Coronary artery (tissue), 2 donors: ENCODE measurements around the gene SEMA3E.

Experiments used
- DNase-seq: peaks from one replicate; pipeline ENCODE4 v3.0.0-alpha.2; 2017; ENCODE audit warnings: low spot score
- H3K27ac ChIP-seq, 2 donors: fragments of 200-600 bp; sonication (generic); one replicate each; pipeline ENCODE4 v1.5.1; 2016 to 2019
- H3K4me3 ChIP-seq: fragments of 200-600 bp; sonication (generic); 2 replicates; pipeline ENCODE4 v1.5.1; 2016; ENCODE audit warnings: mild to moderate bottlenecking, moderate library complexity
- CTCF ChIP-seq: fragments of 200-600 bp; sonication (generic); IDR thresholded peaks from one replicate; pipeline ENCODE4 v1.5.1; 2019; ENCODE audit warnings: antibody characterized with exemption

Gene SEMA3E

GRCh38 chr7:83614112-83614511 lies 34.8 kb downstream of the SEMA3E start:
- Histone ChIP-seq H3K27ac (no peak overlapping the region), H3K4me3 (no peak overlapping the region)
- DNase-seq: no peak
- TF ChIP-seq CTCF: no peak

- DNase-seq: no peak
- no peak for TF ChIP-seq CTCF
- no peak overlapping the region for H3K4me3 ChIP-seq
- H3K27ac ChIP-seq: no peak overlapping the region
Measured at GRCh38 chr7:83613232-83613631, 35.7 kb downstream of the SEMA3E start.

GRCh38 chr7:83611776-83612175 lies 37.2 kb downstream of the SEMA3E start:
- DNase-seq: no peak
- TF ChIP-seq CTCF: no peak
- H3K27ac ChIP-seq: no peak overlapping the region
- H3K4me3 ChIP-seq: no peak overlapping the region

- H3K27ac ChIP-seq: no peak overlapping the region
- no peak for TF ChIP-seq CTCF
Measured at GRCh38 chr7:83610649-83611304, 38.2 kb downstream of the SEMA3E start.

GRCh38 chr7:83608716-83609115 lies 40.2 kb downstream of the SEMA3E start:
- no peak for DNase-seq
- TF ChIP-seq CTCF: no peak
- Histone ChIP-seq H3K4me3 (no peak overlapping the region), H3K27ac (no peak overlapping the region)

More at GRCh38 chr7:83610649-83611304, 38.2 kb downstream of the SEMA3E start:
- DNase-seq: no peak
- no peak overlapping the region for H3K4me3 ChIP-seq

- TF ChIP-seq CTCF: no peak
- no peak overlapping the region for H3K4me3 ChIP-seq
- DNase-seq: no peak
- no peak overlapping the region for H3K27ac ChIP-seq
Measured at GRCh38 chr7:83603649-83604048, 45.3 kb downstream of the SEMA3E start.

- H3K4me3 ChIP-seq: no peak overlapping the region
- DNase-seq: no peak
- H3K27ac ChIP-seq: no peak overlapping the region
- no peak for TF ChIP-seq CTCF
Measured at GRCh38 chr7:83599131-83599530, 49.8 kb downstream of the SEMA3E start.
